ENCODE data around the gene B9D1. TPM values are rescaled to one million over a fixed set of nuclear protein-coding genes. Genes with fewer than 3 reads are reported as not detected.
A peak's percentile ranks its signal among the peaks of the same experiment; 100 is the strongest.

The B9D1 gene
- total RNA-seq, 2 donors from 2014 or later = 37.7 to 42.8 TPM

DNA sequence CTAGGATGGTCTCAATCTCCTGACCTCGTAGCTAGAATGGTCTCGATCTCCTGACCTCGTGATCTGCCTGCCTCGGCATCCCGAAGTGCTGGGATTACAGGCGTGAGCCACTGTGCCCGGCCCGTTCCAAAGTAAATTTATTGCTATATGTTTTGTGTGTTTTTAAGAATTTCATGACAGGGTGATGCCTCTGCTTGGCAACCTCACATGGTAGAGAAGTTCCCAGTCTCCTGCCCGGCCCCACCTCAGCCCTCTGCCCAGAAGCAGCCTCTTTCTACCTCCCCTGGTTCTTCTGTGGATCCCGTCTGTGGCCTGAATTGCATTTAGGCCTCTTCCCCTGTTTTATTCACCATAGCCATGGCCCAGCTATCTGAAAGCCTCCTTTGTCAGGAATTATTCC lies 55.0 kb downstream of the B9D1 start:
- Mint-ChIP-seq H3K36me3 (ENCODE audit: low read depth) (peaks cover 23% of the 10 kb centered on the region), H3K4me1 (no peaks in the 10 kb centered on the region), H3K27ac (no peak overlapping the region), H3K27me3 (ENCODE audit: insufficient read depth) (no peaks in the 10 kb centered on the region), H3K9me3 (no peaks in the 10 kb centered on the region), H3K4me3 (no peak overlapping the region)
- no peaks in the 10 kb centered on the region for H3K27me3 ChIP-seq (ENCODE audit: control insufficient read depth, insufficient read depth, low read length, poor library complexity, severe bottlenecking)
- H3K9ac ChIP-seq (ENCODE audit: extremely low read depth, low read length, poor library complexity, severe bottlenecking) = no peak overlapping the region
- no peaks in the 10 kb centered on the region for H3K4me1 ChIP-seq (ENCODE audit: control insufficient read depth, insufficient read depth, low read length)
- WGBS, 2 experiments (ENCODE audit: insufficient coverage in 1 of 2, insufficient read length in 1 of 2) = 94 to 97% methylated on average over 3 to 10 of the region's 10 CpGs
- TF ChIP-seq, protein P1, sequence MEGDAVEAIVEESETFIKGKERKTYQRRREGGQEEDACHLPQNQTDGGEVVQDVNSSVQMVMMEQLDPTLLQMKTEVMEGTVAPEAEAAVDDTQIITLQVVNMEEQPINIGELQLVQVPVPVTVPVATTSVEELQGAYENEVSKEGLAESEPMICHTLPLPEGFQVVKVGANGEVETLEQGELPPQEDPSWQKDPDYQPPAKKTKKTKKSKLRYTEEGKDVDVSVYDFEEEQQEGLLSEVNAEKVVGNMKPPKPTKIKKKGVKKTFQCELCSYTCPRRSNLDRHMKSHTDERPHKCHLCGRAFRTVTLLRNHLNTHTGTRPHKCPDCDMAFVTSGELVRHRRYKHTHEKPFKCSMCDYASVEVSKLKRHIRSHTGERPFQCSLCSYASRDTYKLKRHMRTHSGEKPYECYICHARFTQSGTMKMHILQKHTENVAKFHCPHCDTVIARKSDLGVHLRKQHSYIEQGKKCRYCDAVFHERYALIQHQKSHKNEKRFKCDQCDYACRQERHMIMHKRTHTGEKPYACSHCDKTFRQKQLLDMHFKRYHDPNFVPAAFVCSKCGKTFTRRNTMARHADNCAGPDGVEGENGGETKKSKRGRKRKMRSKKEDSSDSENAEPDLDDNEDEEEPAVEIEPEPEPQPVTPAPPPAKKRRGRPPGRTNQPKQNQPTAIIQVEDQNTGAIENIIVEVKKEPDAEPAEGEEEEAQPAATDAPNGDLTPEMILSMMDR (conservative IDR thresholded peaks at IDR 0.05) = no peak
- DNase-seq = peak; percentile 25
- H3K4me3 ChIP-seq (ENCODE audit: low read length) = no peak overlapping the region
- peaks cover 15% of the 10 kb centered on the region for H3K36me3 ChIP-seq (ENCODE audit: control insufficient read depth, insufficient read depth, low read length)
- no peaks in the 10 kb centered on the region for H3K9me3 ChIP-seq (ENCODE audit: control insufficient read depth, low read length)
- H3K27ac ChIP-seq (ENCODE audit: low read depth, low read length) = no peak overlapping the region

DNA sequence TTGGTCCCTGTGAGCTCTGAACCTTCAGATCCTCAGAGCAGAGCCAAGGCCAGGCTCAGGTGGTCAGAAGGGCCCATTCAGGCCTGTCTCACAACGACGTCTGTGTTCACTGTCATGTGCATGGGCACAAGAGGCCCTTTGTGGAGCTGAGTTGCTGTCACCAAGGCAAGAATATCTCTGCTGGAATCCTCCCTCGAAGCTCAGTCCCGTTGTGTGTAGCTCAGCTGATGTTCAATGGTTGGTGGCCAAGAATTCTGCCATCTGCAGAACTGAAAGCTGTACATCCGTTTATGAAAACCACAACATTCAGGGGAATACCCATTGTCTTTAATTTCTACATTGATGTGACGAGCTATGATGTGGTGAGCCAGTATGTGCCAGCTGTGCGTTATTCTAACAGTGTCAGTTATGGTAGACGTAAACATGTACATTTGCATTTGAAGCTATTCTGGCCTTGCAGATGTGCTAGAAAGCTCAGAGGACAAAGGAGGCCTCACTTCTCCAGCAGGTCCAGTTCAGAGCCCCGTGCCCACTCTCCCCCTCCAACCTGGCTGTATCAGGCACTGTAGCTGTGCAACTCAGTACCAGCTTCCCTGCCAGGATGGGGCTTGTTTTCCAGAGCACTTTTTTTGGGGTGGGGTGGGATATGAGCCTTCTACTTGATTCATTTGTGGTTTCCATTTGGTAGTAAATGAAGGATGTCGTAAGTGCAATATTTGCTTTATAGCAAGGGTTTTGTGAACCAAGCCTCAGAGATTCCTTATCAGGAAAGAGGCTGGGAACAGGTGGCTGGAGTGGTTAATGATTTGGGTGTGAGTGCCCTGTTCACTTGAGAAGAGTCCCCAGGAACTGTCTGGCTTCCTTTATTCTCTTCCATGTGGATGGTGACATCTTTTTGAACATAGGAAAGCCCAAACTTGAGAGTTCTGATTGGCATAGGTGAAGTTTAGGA lies 56.1 kb downstream of the B9D1 start:
- 92 to 96% methylated on average over 10 of the region's 10 CpGs for WGBS, 2 experiments (ENCODE audit: insufficient coverage in 1 of 2, insufficient read length in 1 of 2)
- TF ChIP-seq, protein P1 (conservative IDR thresholded peaks at IDR 0.05) = no peak
- no peak overlapping the region for H3K27ac Mint-ChIP-seq

DNA sequence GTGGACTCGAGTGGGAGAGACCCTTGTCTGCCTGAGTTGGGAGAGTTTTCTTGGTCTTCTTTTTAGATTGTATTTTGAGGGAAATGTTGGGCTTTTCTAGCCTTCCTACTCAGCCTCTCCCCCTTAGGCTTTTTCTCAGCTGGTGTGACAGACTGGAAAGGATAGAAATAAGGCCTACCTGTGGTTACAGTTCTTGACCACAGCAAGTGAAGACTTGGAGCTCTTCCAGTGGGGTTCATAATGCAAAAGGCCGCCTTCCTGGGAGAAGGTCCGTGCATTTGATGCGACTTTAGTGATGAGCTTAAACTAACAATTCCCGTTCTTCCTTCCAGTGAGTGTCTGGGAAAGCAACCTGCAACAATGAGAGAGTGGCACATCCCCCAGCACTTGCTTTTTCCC lies 56.8 kb downstream of the B9D1 start:
- Mint-ChIP-seq H3K36me3 (ENCODE audit: low read depth) (peaks cover 13% of the 10 kb centered on the region), H3K4me3 (no peak overlapping the region), H3K4me1 (no peaks in the 10 kb centered on the region), H3K27ac (no peak overlapping the region), H3K9me3 (no peaks in the 10 kb centered on the region), H3K27me3 (ENCODE audit: insufficient read depth) (no peaks in the 10 kb centered on the region)
- TF ChIP-seq, protein P1 (conservative IDR thresholded peaks at IDR 0.05) = no peak
- Histone ChIP-seq H3K9me3 (ENCODE audit: control insufficient read depth, low read length) (no peaks in the 10 kb centered on the region), H3K4me1 (ENCODE audit: control insufficient read depth, insufficient read depth, low read length) (no peaks in the 10 kb centered on the region), H3K36me3 (ENCODE audit: control insufficient read depth, insufficient read depth, low read length) (peaks cover 8% of the 10 kb centered on the region), H3K4me3 (ENCODE audit: low read length) (no peak overlapping the region), H3K27me3 (ENCODE audit: control insufficient read depth, insufficient read depth, low read length, poor library complexity, severe bottlenecking) (no peaks in the 10 kb centered on the region), H3K27ac (ENCODE audit: low read depth, low read length) (no peak overlapping the region), H3K9ac (ENCODE audit: extremely low read depth, low read length, poor library complexity, severe bottlenecking) (no peak overlapping the region)
- 95 to 98% methylated on average over 4 to 5 of the region's 5 CpGs for WGBS, 2 experiments (ENCODE audit: insufficient coverage in 1 of 2, insufficient read length in 1 of 2)
- peak; percentile 31 for DNase-seq

More for the DNA sequence above, 56.1 kb downstream of the B9D1 start:
- H3K4me1 Mint-ChIP-seq = no peaks in the 10 kb centered on the region
- Histone ChIP-seq H3K4me1 (ENCODE audit: control insufficient read depth, insufficient read depth, low read length) (no peaks in the 10 kb centered on the region), H3K27me3 (ENCODE audit: control insufficient read depth, insufficient read depth, low read length, poor library complexity, severe bottlenecking) (no peaks in the 10 kb centered on the region), H3K4me3 (ENCODE audit: low read length) (no peak overlapping the region), H3K27ac (ENCODE audit: low read depth, low read length) (no peak overlapping the region), H3K9me3 (ENCODE audit: control insufficient read depth, low read length) (no peaks in the 10 kb centered on the region), H3K9ac (ENCODE audit: extremely low read depth, low read length, poor library complexity, severe bottlenecking) (no peak overlapping the region), H3K36me3 (ENCODE audit: control insufficient read depth, insufficient read depth, low read length) (peaks cover 8% of the 10 kb centered on the region)
- DNase-seq = peak; percentile 31
- no peak overlapping the region for H3K4me3 Mint-ChIP-seq
- H3K36me3 Mint-ChIP-seq (ENCODE audit: low read depth) = peaks cover 15% of the 10 kb centered on the region
- H3K9me3 Mint-ChIP-seq = no peaks in the 10 kb centered on the region
- no peaks in the 10 kb centered on the region for H3K27me3 Mint-ChIP-seq (ENCODE audit: insufficient read depth)
